Cardiac muscle cell (in vitro differentiated cells and primary cell): ENCODE measurements around the gene RAE1. TPM values are rescaled to one million over a fixed set of nuclear protein-coding genes. Genes with fewer than 3 reads are reported as not detected.

Source experiments
- DNase-seq, 2 donors: peaks; one replicate each; pipeline versions ENCODE4 v3.0.0 to v3.0.0-alpha.2; 2010 to 2017; ENCODE audit warnings: low read depth in 1 of 2, low spot score in 1 of 2
- H3K27ac ChIP-seq: fragments of 200-600 bp; sonication (generic); 2 replicates; pipeline ENCODE4 v1.5.1; 2016
- H3K27me3 ChIP-seq: fragments of 200-600 bp; sonication (generic); 2 replicates; pipeline ENCODE4 v1.6.0; 2016; ENCODE audit warnings: control low read depth
- H3K36me3 ChIP-seq: fragments of 200-600 bp; sonication (generic); 2 replicates; pipeline ENCODE4 v1.5.1; 2016; ENCODE audit warnings: control low read depth
- H3K4me1 ChIP-seq: fragments of 200-600 bp; sonication (generic); 2 replicates; pipeline ENCODE4 v1.8.1; 2017; ENCODE audit warnings: low read depth, mild to moderate bottlenecking, mixed run types
- H3K4me3 ChIP-seq: fragments of 200-600 bp; sonication (generic); 2 replicates; pipeline ENCODE4 v1.5.1; 2016; ENCODE audit warnings: mild to moderate bottlenecking
- H3K9me3 ChIP-seq: fragments of 200-600 bp; sonication (generic); 2 replicates; pipeline ENCODE4 v1.5.1; 2017; ENCODE audit warnings: low read depth, mild to moderate bottlenecking, control low read depth
- CTCF ChIP-seq: IDR thresholded peaks from 2 replicates; pipeline ENCODE4 v1.5.1; 2012; ENCODE audit warnings: low read depth, mild to moderate bottlenecking, low read length
- polyA plus RNA-seq: library from polyadenylated mRNA; unstranded; fragments of >200 nt; fragmentation: Nextera tagmentation; extraction: Ambion mirVana; gene quantifications from 2 replicates; pipeline ENCODE4 v1.2.1, GENCODE V29; 2016
- total RNA-seq: library from RNA; depleted of rRNA; stranded (reverse); fragments of >200 nt; gene quantifications from 2 replicates; pipeline ENCODE4 v1.2.3, GENCODE V29; 2016

The RAE1 gene
- total and polyA plus RNA-seq, 2 experiments from 2014 or later = 34.2 to 72.4 TPM

DNA sequence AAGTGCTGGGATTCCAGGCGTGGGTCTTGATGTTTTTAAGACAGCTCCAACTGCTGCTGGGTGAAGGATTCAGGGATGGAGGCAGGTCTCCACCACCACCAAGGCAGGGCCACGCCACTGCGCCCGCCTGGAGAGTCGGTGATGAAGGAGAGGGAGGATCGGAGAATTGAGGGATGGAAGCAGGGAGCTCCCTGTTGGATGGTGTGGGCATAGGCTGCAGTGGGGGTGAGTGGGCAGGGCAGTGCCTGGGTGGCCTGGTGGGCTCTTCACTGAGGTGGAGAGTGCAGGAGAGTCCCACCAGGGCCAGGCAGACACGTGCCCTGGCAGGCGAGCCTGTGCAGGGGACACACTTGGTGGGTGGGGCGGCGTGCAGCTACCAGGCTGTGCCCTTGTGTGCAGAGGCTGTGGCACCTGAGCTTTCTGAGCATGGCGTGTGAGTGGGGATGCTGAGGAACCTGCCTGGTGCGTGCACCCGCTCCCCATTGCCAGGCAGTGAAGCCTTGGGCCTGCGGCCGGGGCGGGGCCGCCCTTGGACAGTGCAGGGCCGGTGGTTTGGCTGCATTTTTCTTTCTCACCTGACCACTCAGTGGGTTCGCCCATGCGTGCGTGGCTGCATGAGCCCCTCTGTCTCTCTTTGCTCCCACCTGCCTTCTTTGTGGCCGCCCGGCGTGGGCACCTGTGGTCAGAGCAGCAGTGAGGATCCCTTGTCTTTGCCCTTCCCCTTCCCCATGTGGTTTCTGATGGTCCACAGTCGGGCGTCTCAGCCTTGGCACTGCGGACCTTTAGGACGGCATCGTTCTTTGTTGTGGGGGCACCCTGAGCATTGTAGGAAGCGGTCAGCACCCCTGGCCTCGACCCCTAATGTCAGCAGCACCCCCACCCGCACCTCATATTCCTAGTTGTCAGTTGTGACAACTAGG is 51.4 kb downstream of the RAE1 start:
- H3K4me3 ChIP-seq = no peak overlapping the region
- no peak for DNase-seq
- no peak for TF ChIP-seq CTCF
- no peaks in the 10 kb centered on the region for H3K9me3 ChIP-seq
- peaks cover 53% of the 10 kb centered on the region for H3K4me1 ChIP-seq
- peak overlapping the region; percentile 93 for H3K27ac ChIP-seq
- H3K36me3 ChIP-seq = peaks cover 82% of the 10 kb centered on the region
- H3K27me3 ChIP-seq = no peaks in the 10 kb centered on the region

DNA sequence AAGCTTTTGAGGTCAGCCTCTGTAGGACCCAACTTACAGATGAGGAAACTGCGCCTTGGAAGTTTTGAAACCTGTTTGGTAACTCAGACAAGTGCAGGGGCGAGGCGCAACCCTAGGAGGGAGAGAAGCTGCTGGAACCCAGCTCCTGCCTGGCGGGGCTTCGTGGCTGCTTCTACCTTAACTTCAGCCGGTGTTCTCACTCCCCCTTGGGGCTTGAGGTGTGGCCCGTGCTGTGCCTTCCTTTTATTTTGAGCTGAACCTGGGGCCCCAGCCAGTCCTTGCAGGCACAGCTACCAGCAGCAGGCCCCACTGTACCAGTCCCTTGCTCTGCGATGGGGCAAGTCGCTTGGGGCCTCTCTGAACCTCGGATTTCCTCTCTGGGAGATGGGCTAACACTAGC is 52.2 kb downstream of the RAE1 start:
- DNase-seq = no peak
- peak overlapping the region; percentile 93 for H3K27ac ChIP-seq
- H3K36me3 ChIP-seq = peaks cover 82% of the 10 kb centered on the region

GRCh38 chr20:57404006-57404405 is 53.0 kb downstream of the RAE1 start:
- no peaks in the 10 kb centered on the region for H3K27me3 ChIP-seq
- peak overlapping the region; percentile 93 for H3K27ac ChIP-seq
- H3K36me3 ChIP-seq = peaks cover 90% of the 10 kb centered on the region
- no peak for TF ChIP-seq CTCF
- H3K4me3 ChIP-seq = no peak overlapping the region
- no peak for DNase-seq
- peaks cover 55% of the 10 kb centered on the region for H3K4me1 ChIP-seq
- H3K9me3 ChIP-seq = no peaks in the 10 kb centered on the region

More for the DNA sequence above, 52.2 kb downstream of the RAE1 start:
- Histone ChIP-seq H3K4me1 (peaks cover 55% of the 10 kb centered on the region), H3K4me3 (no peak overlapping the region), H3K27me3 (no peaks in the 10 kb centered on the region), H3K9me3 (no peaks in the 10 kb centered on the region)
- TF ChIP-seq CTCF = no peak

- Histone ChIP-seq H3K36me3 (peaks cover 90% of the 10 kb centered on the region), H3K9me3 (no peaks in the 10 kb centered on the region), H3K4me3 (no peak overlapping the region), H3K27me3 (no peaks in the 10 kb centered on the region), H3K4me1 (peaks cover 55% of the 10 kb centered on the region), H3K27ac (peak overlapping the region; percentile 93)
- no peak for TF ChIP-seq CTCF
- DNase-seq = no peak
Observed at GRCh38 chr20:57404419-57405072, 53.5 kb downstream of the RAE1 start.

DNA sequence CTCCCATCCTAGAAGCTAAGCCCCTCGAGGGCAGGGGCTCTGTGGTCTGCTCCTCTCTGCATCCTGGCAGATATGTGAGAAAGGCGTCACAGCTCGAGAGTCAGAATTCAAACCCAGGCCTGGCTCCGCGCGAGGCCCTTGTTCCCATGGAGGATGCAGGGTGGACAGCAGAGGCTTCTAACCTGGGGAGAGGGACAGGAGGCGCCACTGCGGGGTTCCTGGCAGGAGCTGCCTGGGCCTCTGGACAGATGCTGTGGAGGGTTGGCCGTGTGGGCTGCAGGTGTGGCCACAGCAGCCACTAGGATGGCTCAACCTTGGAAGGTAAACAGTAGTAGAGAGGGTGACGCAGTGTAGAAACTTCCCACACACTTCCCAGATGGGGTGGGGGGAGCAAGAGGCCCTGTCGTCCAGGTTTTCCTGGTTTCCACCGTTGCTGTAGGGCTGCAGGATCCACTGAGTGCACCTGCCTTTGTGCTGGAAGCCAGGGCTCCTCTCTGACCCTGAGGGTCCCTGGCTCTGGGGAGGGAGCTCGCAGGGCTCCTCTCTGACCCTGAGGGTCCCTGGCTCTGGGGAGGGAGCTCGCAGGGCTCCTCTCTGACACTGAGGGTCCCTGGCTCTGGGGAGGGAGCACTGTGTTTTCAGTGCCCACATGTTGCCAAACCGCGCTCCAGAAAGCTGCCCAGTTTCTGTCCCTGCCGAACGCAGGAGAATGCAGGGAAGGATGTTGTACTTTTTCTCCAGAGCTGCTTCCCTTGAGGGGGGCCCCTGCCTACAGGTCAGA is 54.4 kb downstream of the RAE1 start:
- Histone ChIP-seq H3K27ac (peak overlapping the region; percentile 93), H3K36me3 (peaks cover 82% of the 10 kb centered on the region), H3K4me1 (peaks cover 53% of the 10 kb centered on the region), H3K9me3 (no peaks in the 10 kb centered on the region), H3K4me3 (no peak overlapping the region), H3K27me3 (no peaks in the 10 kb centered on the region)
- no peak for TF ChIP-seq CTCF
- no peak for DNase-seq
